ENCODE measurements around the gene CORO7. TPM values are rescaled to one million over a fixed set of nuclear protein-coding genes. Genes with fewer than 3 reads are reported as not detected.

CORO7 gene
- total and polyA plus RNA-seq, 9 donors: 1.3 to 29.5 (median 17.9) TPM

DNA sequence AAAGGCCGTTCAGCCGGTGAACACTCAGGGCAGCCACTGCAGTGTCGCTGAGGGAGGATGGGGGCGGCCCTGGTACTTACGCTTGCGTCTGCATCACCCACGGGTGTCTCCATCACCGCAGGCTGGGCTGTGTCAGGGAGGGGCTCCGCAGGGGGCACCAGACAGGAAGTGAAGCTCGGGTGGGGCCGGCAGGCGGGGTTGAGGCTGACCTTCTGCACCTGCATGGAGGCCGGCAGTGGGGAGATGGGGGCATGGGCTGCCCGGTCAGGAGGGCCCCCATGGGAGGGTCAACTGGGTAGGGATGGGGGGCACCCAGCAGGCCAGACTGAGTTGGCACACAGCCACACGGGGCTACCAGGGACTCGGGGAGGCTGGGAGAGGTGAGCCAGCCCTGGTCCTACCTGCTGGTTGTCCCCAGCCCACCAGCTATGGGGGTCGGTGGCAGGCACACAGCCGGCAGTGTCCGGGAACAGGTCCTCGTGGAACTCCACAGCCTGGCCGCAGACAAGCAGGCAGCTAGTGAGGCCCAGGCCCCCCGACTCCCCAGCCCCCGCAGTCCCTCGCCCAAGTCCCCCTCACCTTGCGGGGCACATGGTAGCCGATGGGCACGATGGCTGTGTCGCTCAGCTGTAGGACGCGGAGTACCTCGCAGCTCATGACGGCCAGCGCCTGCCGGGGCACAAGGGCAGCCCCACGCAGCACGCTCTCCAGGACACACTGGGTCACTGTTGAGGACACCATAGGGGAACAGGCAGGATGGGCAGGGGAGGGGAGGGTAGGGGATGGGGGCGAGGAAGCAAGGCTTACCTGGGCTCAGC lies 52.0 kb downstream of the CORO7 start:
- TF ChIP-seq, protein P1, sequence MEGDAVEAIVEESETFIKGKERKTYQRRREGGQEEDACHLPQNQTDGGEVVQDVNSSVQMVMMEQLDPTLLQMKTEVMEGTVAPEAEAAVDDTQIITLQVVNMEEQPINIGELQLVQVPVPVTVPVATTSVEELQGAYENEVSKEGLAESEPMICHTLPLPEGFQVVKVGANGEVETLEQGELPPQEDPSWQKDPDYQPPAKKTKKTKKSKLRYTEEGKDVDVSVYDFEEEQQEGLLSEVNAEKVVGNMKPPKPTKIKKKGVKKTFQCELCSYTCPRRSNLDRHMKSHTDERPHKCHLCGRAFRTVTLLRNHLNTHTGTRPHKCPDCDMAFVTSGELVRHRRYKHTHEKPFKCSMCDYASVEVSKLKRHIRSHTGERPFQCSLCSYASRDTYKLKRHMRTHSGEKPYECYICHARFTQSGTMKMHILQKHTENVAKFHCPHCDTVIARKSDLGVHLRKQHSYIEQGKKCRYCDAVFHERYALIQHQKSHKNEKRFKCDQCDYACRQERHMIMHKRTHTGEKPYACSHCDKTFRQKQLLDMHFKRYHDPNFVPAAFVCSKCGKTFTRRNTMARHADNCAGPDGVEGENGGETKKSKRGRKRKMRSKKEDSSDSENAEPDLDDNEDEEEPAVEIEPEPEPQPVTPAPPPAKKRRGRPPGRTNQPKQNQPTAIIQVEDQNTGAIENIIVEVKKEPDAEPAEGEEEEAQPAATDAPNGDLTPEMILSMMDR (IDR thresholded peaks at IDR 0.05): no peak
- no peak for TF ChIP-seq POLR2A (IDR thresholded peaks at IDR 0.05)
- TF ChIP-seq EP300 (IDR thresholded peaks at IDR 0.05): no peak
- no peaks in the 10 kb centered on the region for H3K36me3 ChIP-seq
- H3K27ac ChIP-seq: no peak overlapping the region
- H3K4me3 ChIP-seq: no peak overlapping the region
- DNase-seq: peak in 1 of 5 donors; percentile 47
- WGBS, 3 donors: 91 to 92% (median 91%) methylated on average over 32 to 37 of the region's 37 CpGs
- no peaks in the 10 kb centered on the region for H3K27me3 ChIP-seq
- intact Hi-C loops (cut with DNase I): no loop called here
- H3K9me3 ChIP-seq: no peaks in the 10 kb centered on the region
- peaks cover 7% of the 10 kb centered on the region for H3K4me1 ChIP-seq (ENCODE audit: insufficient read depth)

GRCh38 chr16:4362476-4363135 lies 53.8 kb downstream of the CORO7 start:
- TF ChIP-seq, protein P1 (IDR thresholded peaks at IDR 0.05): no peak
- TF ChIP-seq EP300 (IDR thresholded peaks at IDR 0.05) (no peak), POLR2A (IDR thresholded peaks at IDR 0.05) (no peak)
- H3K9me3 ChIP-seq: no peaks in the 10 kb centered on the region
- intact Hi-C loops (cut with DNase I): no loop called here
- 91 to 92% (median 91%) methylated on average over 19 of the region's 19 CpGs for WGBS, 3 donors
- H3K4me1 ChIP-seq (ENCODE audit: insufficient read depth): no peaks in the 10 kb centered on the region
- H3K27me3 ChIP-seq: no peaks in the 10 kb centered on the region
- H3K27ac ChIP-seq: no peak overlapping the region
- no peak overlapping the region for H3K4me3 ChIP-seq
- DNase-seq: peak in 1 of 5 donors; percentile 25
- H3K36me3 ChIP-seq: no peaks in the 10 kb centered on the region

GRCh38 chr16:4361944-4362311 lies 54.5 kb downstream of the CORO7 start:
- H3K27ac ChIP-seq: no peak overlapping the region
- intact Hi-C loops (cut with DNase I): loop anchor here in 2 of 4 donors (2.0 kb wide), 1 partner anchor 41 kb away; no protein-coding TSS in a partner anchor
- DNase-seq: peak in 1 of 5 donors; percentile 28
- no peak overlapping the region for H3K4me3 ChIP-seq
- H3K4me1 ChIP-seq (ENCODE audit: insufficient read depth): no peaks in the 10 kb centered on the region
- H3K36me3 ChIP-seq: no peaks in the 10 kb centered on the region
- H3K27me3 ChIP-seq: no peaks in the 10 kb centered on the region
- TF ChIP-seq, protein P1 (IDR thresholded peaks at IDR 0.05): no peak
- TF ChIP-seq EP300 (IDR thresholded peaks at IDR 0.05) (no peak), POLR2A (IDR thresholded peaks at IDR 0.05) (no peak)
- no peaks in the 10 kb centered on the region for H3K9me3 ChIP-seq
- 91 to 94% (median 94%) methylated on average over 12 of the region's 12 CpGs for WGBS, 3 donors

GRCh38 chr16:4361033-4361943 lies 55.1 kb downstream of the CORO7 start:
- TF ChIP-seq EP300 (IDR thresholded peaks at IDR 0.05): no peak
- no peak for TF ChIP-seq POLR2A (IDR thresholded peaks at IDR 0.05)
- TF ChIP-seq, protein P1 (IDR thresholded peaks at IDR 0.05): no peak
- 89 to 92% (median 91%) methylated on average over 26 to 28 of the region's 28 CpGs for WGBS, 3 donors
- peak in 1 of 5 donors; percentile 23 for DNase-seq
- Histone ChIP-seq H3K27me3 (no peaks in the 10 kb centered on the region), H3K9me3 (no peaks in the 10 kb centered on the region), H3K4me1 (ENCODE audit: insufficient read depth) (no peaks in the 10 kb centered on the region), H3K36me3 (no peaks in the 10 kb centered on the region), H3K4me3 (no peak overlapping the region), H3K27ac (no peak overlapping the region)
- intact Hi-C loops (cut with DNase I): loop anchor here in 2 of 4 donors (2.0 kb wide), 1 partner anchor 42 kb away; no protein-coding TSS in a partner anchor

Data from ovary (tissue), 9 donors.